Measurements from ENCODE around the gene SLC38A10. TPM values are rescaled to one million over a fixed set of nuclear protein-coding genes. Genes with fewer than 3 reads are reported as not detected.

Gene SLC38A10
- total RNA-seq, 1 experiment from 2014 or later, result 75.1 TPM

GRCh38 chr17:81298325-81298990, 3.4 kb upstream of the SLC38A10 start:
- POLR2A ChIA-PET (ENCODE audit: low non-redundant PET), result no interaction called here
- TF ChIP-seq CTCF (conservative IDR thresholded peaks at IDR 0.05; ENCODE audit: low read depth, low read length), result no peak
- Histone ChIP-seq H3K27me3 (replicated peaks; ENCODE audit: insufficient read depth, low read depth, low read length, poor library complexity) (no peaks in the 10 kb centered on the region), H3K27ac (ENCODE audit: low read depth, low read length, poor library complexity, severe bottlenecking) (no peak overlapping the region), H3K9me3 (ENCODE audit: low read depth, low read length, poor library complexity, severe bottlenecking) (no peaks in the 10 kb centered on the region), H3K4me1 (ENCODE audit: insufficient read depth, low read length, poor library complexity, severe bottlenecking) (peaks cover 7% of the 10 kb centered on the region), H3K36me3 (ENCODE audit: insufficient read depth, low read length, poor library complexity, severe bottlenecking) (no peaks in the 10 kb centered on the region), H3K4me3 (ENCODE audit: low read depth, low read length, poor library complexity, severe bottlenecking) (no peak overlapping the region)
- BruUV-seq (replicated peaks), result no TSS peak
- intact Hi-C loops (cut with micrococcal nuclease; ENCODE audit: unreplicated experiment), result loop anchor here (10.0 kb wide), 1 partner anchor 96 kb away; the partner anchor contains the start of gene BAHCC1
- CTCF ChIA-PET, result no interaction called here
- no peak for DNase-seq (ENCODE audit: low spot score)

GRCh38 chr17:81295676-81296381, 722 bp upstream of the SLC38A10 start:
- Histone ChIP-seq H3K27me3 (replicated peaks; ENCODE audit: insufficient read depth, low read depth, low read length, poor library complexity) (no peaks in the 10 kb centered on the region), H3K4me3 (ENCODE audit: low read depth, low read length, poor library complexity, severe bottlenecking) (peak overlapping the region; percentile 100), H3K9me3 (ENCODE audit: low read depth, low read length, poor library complexity, severe bottlenecking) (no peaks in the 10 kb centered on the region), H3K27ac (ENCODE audit: low read depth, low read length, poor library complexity, severe bottlenecking) (peak overlapping the region; percentile 92), H3K36me3 (ENCODE audit: insufficient read depth, low read length, poor library complexity, severe bottlenecking) (no peaks in the 10 kb centered on the region), H3K4me1 (ENCODE audit: insufficient read depth, low read length, poor library complexity, severe bottlenecking) (peaks cover 7% of the 10 kb centered on the region)
- BruUV-seq (replicated peaks), result no TSS peak
- intact Hi-C loops (cut with micrococcal nuclease; ENCODE audit: unreplicated experiment), result loop anchor here (10.0 kb wide), 1 partner anchor 99 kb away; the partner anchor contains the start of gene BAHCC1
- TF ChIP-seq CTCF (conservative IDR thresholded peaks at IDR 0.05; ENCODE audit: low read depth, low read length) (peak; percentile 49; the same call in 1 of the 2 replicates), EZH2 (IDR thresholded peaks at IDR 0.05; ENCODE audit: borderline replicate concordance, low read depth, low read length, poor library complexity, severe bottlenecking) (no peak)
- peak; percentile 63 for DNase-seq (ENCODE audit: low spot score)
- POLR2A ChIA-PET (ENCODE audit: low non-redundant PET), result no interaction called here
- CTCF ChIA-PET, result interaction anchor here (0.6 kb wide), 1 partner anchor 1377 kb away, joined by 7 read pairs; no protein-coding TSS in a partner anchor

DNA sequence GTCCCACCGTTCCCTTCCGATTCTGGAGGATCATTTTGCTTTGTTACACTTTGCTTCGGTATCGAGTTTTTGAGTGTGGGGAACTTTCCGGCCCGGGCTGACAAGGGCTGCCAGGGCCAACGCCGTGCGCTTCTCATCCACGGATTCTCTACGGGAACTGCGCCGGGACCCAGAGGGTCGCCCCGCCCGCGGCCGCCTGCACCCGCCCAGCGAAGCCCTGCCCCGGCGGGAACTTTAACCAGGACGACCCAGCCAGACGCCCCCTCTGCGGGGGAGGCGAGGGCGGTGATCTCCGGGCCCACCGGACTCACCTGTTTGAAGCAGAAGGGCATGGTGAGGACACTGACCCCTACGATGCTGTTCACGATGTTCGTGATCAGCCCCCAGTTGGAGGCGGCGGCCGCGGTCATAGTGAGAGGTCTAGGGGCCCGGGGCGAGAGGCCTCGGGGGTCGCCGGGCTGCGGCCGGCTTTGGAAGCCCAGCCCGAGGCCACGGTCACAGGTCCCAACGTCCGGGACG, 536 bp downstream of the SLC38A10 start:
- DNase-seq (ENCODE audit: low spot score), result no peak
- H3K4me3 ChIP-seq (ENCODE audit: low read depth, low read length, poor library complexity, severe bottlenecking), result peak overlapping the region; percentile 100
- H3K27me3 ChIP-seq (replicated peaks; ENCODE audit: insufficient read depth, low read depth, low read length, poor library complexity), result no peaks in the 10 kb centered on the region
- peak overlapping the region; percentile 92 for H3K27ac ChIP-seq (ENCODE audit: low read depth, low read length, poor library complexity, severe bottlenecking)
- TF ChIP-seq CTCF (conservative IDR thresholded peaks at IDR 0.05; ENCODE audit: low read depth, low read length) (no peak), EZH2 (IDR thresholded peaks at IDR 0.05; ENCODE audit: borderline replicate concordance, low read depth, low read length, poor library complexity, severe bottlenecking) (no peak)
- H3K4me1 ChIP-seq (ENCODE audit: insufficient read depth, low read length, poor library complexity, severe bottlenecking), result peaks cover 7% of the 10 kb centered on the region
- no TSS peak for BruUV-seq (replicated peaks)
- intact Hi-C loops (cut with micrococcal nuclease; ENCODE audit: unreplicated experiment), result loop anchor here (5.0 to 10.0 kb wide), 2 partner anchors 100 to 178 kb away; partner anchors contain the start of gene BAHCC1
- POLR2A ChIA-PET (ENCODE audit: low non-redundant PET), result no interaction called here
- H3K9me3 ChIP-seq (ENCODE audit: low read depth, low read length, poor library complexity, severe bottlenecking), result no peaks in the 10 kb centered on the region
- CTCF ChIA-PET, result no interaction called here
- no peaks in the 10 kb centered on the region for H3K36me3 ChIP-seq (ENCODE audit: insufficient read depth, low read length, poor library complexity, severe bottlenecking)
